HG03432 (cell line): ENCODE results near the gene MLST8.
"Not testable (repeated sequence)": the region's sequence is repeated elsewhere in the genome, so short reads cannot be mapped to it uniquely, and the experiment has no call there.

Experiments
- ATAC-seq: cut with Tn5 transposase; IDR thresholded peaks from one replicate; pipeline ENCODE4 v1.9.1; 2021; ENCODE audit warnings: mild to moderate bottlenecking, moderate library complexity; ENCODE audit not compliant: unreplicated experiment

Gene MLST8

DNA sequence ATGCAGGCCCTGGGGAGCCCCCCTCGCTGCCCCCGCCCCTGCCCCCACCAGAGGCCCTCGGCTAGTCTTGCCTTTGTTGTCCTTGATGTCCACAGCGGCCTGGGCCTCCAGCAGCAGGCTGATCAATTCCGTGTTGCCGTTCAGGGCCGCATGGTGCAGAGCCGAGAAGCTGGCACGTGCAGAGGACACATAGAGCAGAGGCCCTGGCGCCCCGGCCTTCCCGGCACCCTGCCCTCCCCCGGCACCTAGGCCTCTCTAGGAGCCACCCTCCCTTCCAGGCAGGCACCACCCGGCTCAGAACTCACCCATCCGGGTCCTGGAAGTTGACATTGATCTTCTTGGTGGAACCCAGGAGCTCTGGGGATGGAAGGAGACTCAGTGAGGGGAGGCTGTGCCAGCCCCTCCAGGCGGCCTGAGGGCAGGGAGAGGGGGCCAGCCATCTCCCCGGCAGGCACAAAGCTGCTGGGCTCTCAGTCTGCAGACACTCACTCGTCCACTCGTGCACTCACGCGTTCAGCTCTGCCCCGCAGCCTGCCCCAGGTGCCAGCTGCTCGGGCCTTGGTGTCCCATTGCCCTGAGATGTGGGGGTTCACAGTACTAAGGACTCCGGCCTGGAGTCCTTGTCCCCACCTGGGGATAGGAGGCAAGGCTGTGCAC is 15.1 kb upstream of the MLST8 start:
- ATAC-seq, result no peak

DNA sequence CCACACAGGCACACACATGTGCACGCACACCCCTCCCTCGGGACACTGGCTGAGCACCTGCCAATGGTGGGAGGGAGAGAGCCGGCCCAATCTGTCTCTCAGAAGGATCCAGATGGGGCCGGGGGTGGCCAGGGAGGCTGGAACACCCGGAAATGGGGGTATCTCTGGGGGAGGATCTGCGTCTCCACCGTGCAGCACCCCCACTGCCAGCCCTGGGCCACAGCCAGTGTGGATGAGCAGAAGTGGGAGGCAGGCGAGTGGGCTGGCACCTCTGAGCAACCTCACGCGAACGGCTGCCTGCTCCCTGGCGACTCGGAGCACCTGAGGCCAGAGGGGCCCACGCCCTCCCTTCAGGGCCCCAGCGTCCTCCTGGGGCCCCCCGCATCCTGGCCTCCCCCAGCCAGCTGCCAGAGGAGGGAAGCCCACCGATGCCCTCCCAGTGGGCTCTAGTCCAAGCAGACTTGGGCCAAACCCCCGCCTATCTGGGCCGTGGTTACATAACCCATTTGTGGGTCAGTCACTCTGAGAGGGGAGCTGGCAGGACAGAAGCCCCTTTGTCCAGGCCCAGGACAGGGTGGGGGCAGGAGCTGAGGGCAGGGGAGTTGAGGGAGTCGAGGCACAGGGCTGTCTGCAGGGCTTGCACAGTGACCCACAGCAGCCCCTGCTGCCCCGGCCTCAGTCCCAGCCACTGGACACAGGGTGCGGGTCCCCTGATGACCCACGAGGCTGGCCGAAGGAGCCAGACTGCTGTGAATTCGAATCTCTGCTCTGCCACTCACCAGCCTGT is 14.4 kb upstream of the MLST8 start:
- ATAC-seq, result no peak

GRCh38 chr16:2191446-2191706 is 13.9 kb upstream of the MLST8 start:
- ATAC-seq, result no peak

DNA sequence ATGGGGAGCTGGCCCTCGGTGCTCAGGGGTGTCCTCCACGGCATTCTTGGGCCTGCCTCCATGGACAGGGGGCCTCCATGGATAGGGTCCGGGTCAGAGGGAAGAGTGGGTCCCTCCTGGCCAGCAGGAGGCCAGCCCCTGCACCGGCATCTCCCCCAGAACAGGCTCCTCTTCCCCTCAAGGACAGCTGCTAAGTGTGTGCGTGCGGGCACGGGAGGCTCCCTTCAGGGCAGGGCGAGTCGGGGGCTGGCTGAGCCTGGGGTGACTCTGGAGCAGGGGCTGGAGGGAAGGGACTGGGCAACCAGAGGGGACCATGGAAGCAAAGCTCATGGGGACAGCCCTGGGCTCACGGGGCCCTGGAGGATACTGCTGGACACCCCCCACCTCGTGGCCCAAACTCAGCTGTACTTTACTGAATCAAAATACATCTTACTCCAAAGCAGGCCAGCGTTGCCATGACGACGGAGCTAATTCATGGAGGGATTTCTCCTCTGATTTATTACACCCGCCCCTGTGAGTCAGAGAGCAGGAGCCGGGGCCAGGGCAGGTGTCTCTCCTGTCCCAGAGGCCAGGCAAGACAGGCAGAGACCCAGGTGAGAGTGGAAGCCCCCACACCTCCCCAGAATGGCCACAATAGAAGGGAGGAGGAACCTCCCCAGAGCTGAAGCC is 11.0 kb upstream of the MLST8 start:
- no peak for ATAC-seq

GRCh38 chr16:2194852-2195321 is 10.4 kb upstream of the MLST8 start:
- ATAC-seq, result no peak

- ATAC-seq, result no peak
Observed at GRCh38 chr16:2195322-2196161, 9.7 kb upstream of the MLST8 start.

GRCh38 chr16:2196162-2196980 is 8.9 kb upstream of the MLST8 start, which contains the start of gene CASKIN1:
Gene CASKIN1, minus strand, starts transcription at chr16:2196605. Its CDS starts 173 bp downstream, at chr16:2196432.
- no peak for ATAC-seq

DNA sequence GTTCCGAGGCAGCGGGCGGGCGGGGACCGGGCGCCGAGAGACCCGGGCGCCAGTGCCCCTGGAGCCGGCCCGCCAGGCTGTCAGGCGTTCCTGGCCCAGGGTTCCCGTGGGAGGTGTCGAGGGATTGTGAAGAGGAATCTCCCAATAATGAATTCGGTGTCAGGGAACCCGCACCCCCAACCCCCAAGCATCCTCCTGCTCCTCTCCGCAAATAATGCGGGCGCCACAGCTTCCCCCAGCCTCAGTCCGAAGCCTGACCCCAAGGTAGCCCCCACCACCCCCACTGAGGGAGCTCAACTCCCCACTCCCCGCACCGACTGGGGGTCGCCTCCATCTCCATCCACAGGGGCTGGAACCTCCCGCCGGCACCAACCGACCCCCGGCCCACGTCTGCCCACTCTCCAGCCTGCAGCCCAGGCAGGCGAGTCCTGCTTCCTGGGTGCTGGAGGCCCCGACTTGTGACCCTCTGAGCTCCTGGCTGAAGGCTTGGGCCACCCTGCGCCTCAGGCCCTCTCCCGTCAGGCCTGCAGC is 8.2 kb upstream of the MLST8 start:
- ATAC-seq, result no peak

- ATAC-seq, result no peak
Observed at GRCh38 chr16:2197765-2198164, 7.5 kb upstream of the MLST8 start.

DNA sequence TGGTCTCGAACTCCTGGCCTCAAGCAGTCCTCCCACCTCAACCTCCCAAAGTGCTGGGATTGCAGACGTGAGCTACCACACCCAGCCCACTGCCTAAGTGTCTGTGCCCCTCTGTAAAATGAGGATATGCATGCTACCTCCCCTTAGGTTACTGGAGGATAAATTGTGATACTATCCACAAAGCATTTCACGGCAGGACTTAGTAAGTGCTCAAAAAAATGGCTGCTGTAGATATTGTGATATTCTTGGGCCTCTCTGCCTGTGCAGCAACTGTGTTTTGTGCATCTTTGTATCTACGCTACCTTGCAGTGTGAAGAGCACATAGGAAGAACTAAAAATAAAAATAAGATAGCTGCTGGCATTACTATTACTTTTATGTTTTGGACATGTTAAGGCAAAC is 7.0 kb upstream of the MLST8 start:
- no peak for ATAC-seq

GRCh38 chr16:2199095-2199494 is 6.2 kb upstream of the MLST8 start:
- no peak for ATAC-seq

- ATAC-seq, result no peak
Observed at GRCh38 chr16:2199621-2200139, 5.6 kb upstream of the MLST8 start.

GRCh38 chr16:2200313-2200712 is 4.9 kb upstream of the MLST8 start:
- ATAC-seq, result no peak

DNA sequence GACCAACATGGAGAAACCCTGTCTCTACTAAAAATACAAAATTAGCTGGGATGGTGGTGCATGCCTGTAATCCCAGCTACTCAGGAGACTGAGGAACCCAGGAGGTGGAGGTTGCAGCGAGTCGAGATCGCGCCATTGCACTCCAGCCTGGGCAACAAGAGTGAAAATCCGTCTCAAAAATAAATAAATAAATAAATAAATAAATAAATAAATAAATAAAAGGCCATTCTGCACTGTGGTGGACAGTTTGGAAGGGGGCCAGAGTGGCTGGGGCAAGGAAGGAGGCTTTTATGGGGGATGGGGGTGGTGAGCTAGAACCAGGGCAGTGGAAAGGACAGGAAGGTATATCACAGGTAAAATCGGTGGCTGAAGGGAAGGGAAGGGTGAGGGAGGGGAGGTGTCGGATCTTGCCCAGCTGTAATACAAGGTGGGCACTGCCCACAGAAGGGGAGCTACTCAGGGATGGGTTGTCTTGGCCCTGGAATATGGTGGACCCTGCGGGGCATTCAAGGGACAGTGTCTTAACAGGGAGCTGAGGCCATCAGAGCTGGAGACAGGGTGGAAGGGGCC is 2.0 kb upstream of the MLST8 start:
- ATAC-seq, result not testable (repeated sequence)

DNA sequence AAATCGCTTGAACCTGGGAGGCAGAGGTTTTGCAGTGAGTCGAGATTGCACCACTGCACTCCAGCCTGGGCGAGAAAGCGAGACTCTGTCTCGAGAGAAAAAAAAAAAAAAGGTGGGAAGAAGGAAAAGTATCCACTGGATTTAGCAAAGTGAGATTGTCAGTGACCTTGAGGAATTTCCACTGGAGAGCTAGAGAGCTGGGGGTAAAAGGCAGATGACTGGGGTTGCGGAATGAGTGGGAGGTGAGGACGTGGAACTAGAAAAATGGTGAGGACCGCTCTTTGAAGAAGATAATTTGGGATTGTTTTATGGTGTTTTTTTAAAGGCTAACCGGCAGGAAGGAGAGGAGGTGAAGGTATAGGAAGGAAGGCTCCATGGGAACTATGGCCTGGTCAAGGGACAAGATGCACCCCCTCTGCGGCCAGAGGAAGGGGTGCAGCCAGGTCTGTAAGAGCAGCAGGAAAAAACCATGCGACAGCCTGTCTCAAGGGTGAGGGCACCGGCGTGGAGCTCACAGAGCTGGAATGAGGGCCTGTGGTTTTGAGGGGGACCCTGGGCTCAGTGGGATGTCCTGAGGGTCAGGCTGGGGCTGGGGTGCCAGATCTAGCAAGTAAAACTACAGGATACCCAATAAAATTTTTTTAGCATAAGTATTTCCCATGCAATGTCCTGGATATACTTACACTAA is 694 bp upstream of the MLST8 start:
- no peak for ATAC-seq

DNA sequence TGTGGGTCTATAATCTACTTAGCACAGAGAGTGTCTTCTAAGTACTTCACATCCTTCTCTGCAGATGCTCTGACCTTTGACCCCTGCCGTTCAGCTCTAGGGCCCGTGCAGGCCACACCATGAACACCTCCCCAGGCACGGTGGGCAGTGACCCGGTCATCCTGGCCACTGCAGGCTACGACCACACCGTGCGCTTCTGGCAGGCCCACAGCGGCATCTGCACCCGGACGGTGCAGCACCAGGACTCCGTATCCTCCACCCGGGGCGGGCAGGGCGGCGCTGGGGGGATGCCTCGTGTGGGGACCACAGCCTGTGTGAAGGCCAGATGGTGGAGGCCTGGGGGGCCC is 686 bp downstream of the MLST8 start:
- ATAC-seq, result peak; percentile 8

DNA sequence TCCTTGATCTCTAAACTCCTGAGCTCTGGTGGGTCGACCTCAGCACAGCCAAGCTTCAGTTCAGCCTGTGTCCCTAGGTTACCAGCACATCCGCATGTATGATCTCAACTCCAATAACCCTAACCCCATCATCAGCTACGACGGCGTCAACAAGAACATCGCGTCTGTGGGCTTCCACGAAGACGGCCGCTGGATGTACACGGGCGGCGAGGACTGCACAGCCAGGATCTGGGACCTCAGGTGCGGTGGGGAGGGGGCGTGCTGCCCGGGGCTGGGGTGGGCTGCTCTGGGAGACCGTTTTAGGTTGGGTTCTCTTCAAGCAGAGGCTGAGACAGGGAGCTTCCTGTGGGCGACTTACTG is 1.1 kb downstream of the MLST8 start:
- ATAC-seq, result no peak

DNA sequence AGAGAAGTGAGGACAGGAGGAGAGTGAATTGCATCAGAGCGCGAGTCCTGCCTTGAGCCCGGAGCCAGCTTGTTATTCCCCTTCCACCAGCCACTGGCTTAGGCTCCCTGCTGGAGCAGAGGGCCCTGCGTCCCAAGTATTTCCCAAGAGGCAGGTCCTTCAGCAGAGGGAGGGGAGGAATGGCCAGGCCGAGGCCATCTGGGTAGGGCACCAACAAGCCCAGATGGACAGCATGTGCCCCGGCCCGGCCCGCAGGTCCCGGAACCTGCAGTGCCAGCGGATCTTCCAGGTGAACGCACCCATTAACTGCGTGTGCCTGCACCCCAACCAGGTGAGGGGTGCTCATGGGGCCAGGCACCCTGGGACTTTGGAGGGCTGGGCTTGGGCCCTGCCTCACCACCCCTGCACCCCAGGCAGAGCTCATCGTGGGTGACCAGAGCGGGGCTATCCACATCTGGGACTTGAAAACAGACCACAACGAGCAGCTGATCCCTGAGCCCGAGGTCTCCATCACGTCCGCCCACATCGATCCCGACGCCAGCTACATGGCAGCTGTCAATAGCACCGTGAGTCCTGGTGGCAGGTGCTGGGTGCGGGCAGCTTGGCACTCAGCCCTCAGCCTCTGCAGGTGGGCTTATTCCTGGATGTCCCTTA is 1.7 kb downstream of the MLST8 start:
- ATAC-seq, result no peak

- no peak for ATAC-seq
Observed at GRCh38 chr16:2207872-2208271, 2.6 kb downstream of the MLST8 start.
